Activated CD4-positive, CD25-positive, alpha-beta regulatory T cell (primary cell): ENCODE results near the gene FAM222A.

ENCODE experiments used
- DNase-seq, 4 experiments: peaks; one replicate each; lab custom pipeline; 2025; lab: John Stamatoyannopoulos, UW

FAM222A gene

GRCh38 chr12:109738209-109738608, 24.6 kb downstream of the FAM222A start:
- DNase-seq, result no peak

DNA sequence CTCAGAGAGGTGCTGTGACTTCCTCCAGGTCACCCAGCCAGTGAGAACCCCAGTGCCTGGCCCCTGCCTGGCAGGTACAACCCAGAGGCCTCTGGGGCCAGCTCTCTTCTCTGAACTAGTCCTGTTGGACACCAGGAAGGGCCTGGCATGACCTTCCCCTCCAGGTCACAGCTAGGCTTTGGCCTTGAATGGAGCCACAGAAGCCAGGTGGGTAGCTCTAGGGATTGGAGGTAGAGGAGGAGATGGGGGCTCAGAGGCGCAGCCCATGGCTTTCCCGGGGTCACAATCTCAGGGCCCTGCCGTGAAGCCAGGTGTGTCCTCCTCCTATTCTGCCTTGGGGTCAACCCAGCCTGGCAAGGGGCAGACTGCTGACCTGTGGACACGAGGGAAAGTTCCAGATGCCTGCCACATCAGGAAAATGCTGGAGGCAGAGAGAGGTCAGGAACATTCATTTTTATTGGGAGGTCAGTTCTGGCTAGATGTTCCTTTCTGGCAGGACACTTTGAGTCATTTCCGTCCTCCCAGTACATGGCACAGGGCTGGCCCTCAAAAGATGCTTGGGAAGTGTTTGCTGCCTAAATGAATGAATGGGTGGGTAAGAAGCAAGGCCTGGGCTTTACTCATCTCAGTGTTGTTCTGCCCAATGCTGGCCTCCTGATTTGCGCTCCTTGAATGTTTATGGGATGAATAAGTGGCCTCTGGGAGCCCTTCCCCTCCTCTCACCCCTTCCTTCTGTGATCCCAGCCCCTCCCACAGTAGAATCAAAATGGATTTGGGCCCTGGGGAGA, 25.4 kb downstream of the FAM222A start:
- no peak for DNase-seq

DNA sequence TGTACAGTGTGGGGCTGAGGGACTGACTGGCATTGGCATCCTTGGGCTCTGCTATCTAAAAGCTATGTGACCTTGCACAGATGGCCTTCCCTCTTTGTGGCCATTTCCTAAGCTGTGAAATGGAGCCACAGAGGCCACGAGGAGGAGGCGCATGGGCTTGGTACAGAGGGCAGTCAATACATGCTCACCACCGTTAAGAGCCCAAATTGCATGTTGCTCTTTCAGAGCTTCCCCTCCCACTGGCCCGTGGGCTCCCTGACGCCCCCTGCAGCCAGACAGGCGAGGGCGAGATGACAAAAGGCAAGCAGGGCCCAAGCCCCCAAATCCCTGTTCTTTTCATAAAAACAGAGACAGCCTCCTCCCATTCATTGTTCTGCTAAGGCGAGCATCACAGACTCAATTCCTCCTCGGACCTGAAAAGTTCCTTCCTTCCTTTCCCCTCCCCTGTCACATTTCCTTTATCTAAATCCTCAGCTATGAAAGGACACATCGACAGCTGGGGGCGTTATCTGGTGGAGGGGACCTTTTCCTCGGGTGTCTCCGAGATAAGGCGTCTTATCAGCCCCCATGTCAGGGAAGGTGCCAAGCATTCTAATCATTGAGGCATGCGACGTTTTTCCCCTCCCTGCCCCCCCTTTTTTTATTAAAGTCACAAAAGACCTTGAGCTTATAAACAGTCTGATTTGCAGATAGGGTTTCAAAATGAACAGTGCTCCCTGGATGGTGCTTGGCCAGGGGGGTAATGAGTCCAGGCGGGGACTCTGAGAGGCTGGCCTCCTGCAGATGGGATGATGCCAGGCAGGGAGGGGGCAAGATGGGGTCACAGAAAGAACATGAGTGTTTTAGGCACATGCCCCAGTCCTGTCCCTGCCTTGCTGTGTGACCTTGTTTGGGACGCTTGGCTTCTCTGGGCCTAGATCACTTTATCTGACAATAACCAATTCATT, 26.4 kb downstream of the FAM222A start:
- DNase-seq, result no peak

GRCh38 chr12:109740694-109741245, 27.1 kb downstream of the FAM222A start:
- no peak for DNase-seq

- DNase-seq, result no peak
These were observed 27.8 kb downstream of the FAM222A start for GRCh38 chr12:109741286-109741969.

DNA sequence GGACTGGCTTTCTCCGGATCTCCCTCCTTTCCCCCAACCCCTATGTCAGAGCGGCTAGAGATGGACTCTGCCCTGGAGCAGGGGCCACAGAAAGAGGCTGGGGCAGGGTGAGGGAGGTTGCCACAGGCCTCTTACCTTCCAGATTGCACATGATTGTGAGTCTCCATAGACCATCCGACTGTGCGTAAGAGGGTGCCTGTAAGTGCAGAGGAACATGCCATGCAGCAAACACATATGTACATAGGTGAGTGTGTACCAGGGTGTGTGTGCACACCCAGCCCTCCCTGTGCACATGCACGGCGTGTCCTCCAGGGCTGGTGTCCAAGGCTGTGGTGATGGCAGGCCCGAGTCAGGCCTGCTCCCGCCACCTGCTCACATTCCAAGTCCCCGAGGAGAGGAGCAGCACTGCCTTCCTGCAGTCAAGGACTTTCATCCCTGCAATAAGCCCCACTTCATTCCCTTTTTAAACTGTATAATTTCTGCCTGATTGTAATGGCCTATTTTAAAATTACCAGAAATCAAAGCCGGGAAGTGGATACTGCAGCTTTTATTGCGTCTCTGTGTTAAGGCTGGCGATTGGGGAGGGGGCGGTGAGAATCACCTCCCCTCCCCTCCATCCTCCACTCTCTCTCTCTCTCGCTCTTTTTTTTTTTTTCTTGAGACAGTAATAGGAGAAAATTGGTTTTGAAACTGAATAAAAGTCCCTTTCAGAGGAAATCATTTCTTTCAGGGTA, 28.5 kb downstream of the FAM222A start:
- no peak for DNase-seq

DNA sequence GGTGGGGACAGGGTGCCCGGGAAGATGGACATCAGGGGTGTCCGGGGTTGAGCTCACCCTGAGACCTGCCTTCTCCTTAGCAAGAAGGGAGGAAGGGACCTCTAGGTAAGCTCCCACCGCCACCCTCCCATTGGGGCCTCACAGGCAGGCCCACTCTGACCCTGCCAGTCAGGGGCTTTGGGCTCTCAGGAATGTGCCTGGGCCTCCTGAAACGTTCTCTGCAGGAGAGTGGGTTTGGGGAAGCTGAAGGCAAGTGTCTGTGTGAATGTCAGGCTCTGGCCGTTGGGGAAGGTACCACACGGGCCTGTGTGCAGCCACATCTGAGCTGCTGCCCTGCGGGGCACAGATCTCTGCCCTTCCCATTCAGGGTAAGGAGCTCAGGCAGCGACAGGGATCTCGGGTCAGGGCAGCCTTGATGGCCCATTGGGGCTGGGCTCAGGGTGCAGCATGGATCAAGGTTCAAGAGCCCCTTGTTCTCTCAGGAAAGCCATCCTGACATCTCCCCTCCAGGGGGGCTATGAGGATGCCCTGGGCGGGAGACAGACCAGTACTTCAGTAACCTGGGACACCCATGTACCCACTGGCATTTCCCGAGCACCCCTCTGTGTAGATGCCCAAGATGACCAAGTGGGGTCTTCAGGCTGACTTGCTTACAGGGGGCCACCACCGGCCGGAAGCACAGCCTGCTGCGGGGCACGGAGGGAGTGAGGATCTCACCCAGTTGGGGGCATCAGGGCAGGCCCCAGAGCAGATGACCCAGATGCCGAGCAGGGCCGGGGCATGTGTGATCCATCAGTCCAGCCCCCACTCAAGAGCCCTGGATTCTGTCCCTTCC, 29.7 kb downstream of the FAM222A start:
- no peak for DNase-seq

- DNase-seq, result no peak
These were observed 30.4 kb downstream of the FAM222A start for GRCh38 chr12:109744026-109744425.

DNA sequence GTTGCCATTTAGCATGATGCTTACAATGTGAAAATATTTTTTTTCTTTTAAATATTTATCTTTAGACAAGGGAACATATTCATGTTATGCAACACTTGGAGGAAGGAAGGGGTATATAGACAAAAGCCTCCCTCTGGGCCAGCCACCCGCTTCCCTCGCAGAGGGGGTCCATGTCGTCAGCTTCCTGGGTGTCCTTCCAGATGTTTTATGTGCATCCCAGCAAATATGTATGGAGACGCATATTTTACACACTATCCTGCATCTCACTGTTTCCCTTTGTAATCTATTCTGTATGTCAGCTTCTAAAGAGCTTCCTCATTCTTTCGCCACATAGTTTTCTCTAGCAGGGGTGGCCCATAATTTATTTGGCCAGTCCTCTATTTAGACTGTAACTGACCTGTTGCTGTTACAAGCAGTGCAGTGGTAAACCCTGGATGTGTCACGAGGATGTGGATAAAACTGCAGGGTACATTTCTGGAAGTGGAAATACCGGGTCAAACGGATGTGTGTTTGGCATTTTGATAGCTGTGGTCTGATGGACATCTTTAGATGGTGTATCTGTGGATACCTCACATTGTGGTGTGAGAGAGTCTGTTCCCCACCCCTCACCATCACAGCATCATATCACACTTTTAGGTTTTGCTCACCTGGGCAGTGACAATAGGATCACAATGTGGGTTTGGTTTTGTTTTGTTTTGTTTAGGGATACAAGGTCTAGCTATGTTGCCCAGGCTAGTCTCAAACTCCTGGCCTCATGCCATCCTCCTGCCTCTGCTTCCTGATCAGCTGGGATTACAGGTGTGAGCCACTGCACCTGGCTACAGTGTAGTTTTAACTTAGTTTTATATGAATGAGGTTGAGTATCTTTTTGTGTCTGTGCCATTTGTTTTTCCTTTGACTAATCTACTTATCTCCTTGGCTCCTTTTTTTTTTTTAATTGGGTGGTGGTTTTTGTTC, 31.6 kb downstream of the FAM222A start:
- DNase-seq, result no peak

GRCh38 chr12:109752117-109753053, 38.8 kb downstream of the FAM222A start:
- DNase-seq, result no peak

DNA sequence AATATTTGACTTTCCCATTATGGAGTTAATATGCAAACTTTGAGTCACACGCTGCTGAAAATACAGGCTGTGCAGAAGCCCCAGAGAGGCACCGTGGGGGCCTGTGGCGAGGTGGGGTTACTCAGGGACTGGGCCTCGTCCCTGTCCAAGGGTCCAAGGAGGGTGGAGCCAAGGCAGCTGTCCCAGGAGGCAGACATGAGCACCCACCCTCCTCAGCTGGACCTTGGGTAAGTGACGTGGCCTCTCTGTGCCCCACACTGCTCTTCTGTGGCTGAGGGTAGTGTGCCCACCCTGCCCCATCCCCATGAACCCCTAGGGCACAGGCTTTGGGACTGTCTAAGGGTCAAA, 39.4 kb downstream of the FAM222A start:
- no peak for DNase-seq

- DNase-seq, result no peak
These were observed 40.3 kb downstream of the FAM222A start for GRCh38 chr12:109753959-109754358.

- no peak for DNase-seq
These were observed 42.8 kb downstream of the FAM222A start for GRCh38 chr12:109756457-109756856.

GRCh38 chr12:109757671-109758265, 44.1 kb downstream of the FAM222A start:
- DNase-seq, result no peak

- no peak for DNase-seq
These were observed 45.1 kb downstream of the FAM222A start for GRCh38 chr12:109758426-109759420.

DNA sequence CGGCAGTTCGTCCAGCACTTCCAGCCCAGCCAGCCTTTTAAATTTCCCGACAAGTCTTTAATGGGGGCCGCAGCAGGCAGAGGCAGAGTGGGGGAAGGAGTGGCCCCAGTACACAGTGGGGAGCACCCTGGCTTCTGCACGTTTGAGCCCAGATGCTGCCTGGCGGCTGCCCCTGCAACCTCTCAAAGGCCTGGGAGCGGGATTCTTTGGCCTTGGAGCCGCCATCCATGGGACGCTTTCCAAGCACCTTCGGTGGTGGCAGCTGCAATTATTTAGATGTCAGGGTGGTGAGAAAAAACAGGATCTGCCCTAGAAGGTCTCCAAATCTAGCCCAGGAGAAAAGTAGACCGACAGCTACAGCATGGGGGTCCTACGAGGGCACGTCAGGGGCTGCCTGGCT, 46.0 kb downstream of the FAM222A start:
- DNase-seq, result no peak
